NT2/D1 (cell line): Measurements from ENCODE around the gene SMAD2.

Experiments
- DNase-seq: peaks from one replicate; pipeline ENCODE4 v3.0.0-alpha.2; 2011; ENCODE audit warnings: low read depth, low spot score
- H3K27me3 ChIP-seq: 2 replicates; pipeline ENCODE4 v1.6.0; 2011; ENCODE audit warnings: mild to moderate bottlenecking; ENCODE audit not compliant: insufficient read length, insufficient read depth
- H3K36me3 ChIP-seq: 2 replicates; pipeline ENCODE4 v1.6.1; 2011; ENCODE audit warnings: mild to moderate bottlenecking, low read length, mixed read lengths; ENCODE audit not compliant: insufficient read depth, insufficient read length
- H3K4me1 ChIP-seq: 2 replicates; pipeline ENCODE4 v1.5.1; 2011; ENCODE audit not compliant: insufficient read depth, insufficient read length
- H3K4me3 ChIP-seq: 2 replicates; pipeline ENCODE4 v1.5.1; 2011; ENCODE audit warnings: low read depth; ENCODE audit not compliant: insufficient read length
- H3K9ac ChIP-seq: 2 replicates; pipeline ENCODE4 v1.6.0; 2011; ENCODE audit warnings: low read depth; ENCODE audit not compliant: insufficient read length
- H3K9me3 ChIP-seq: 2 replicates; pipeline ENCODE4 v1.5.1; 2011; ENCODE audit warnings: mild to moderate bottlenecking, low read length; ENCODE audit not compliant: insufficient read depth
- SUZ12 ChIP-seq: IDR thresholded peaks from 2 replicates; pipeline ENCODE4 v1.6.1; 2011; ENCODE audit not compliant: insufficient read length, insufficient read depth; ENCODE audit errors: extremely low read depth
- YY1 ChIP-seq: IDR thresholded peaks from 2 replicates; pipeline ENCODE4 v1.6.1; 2011; ENCODE audit not compliant: insufficient read length, insufficient read depth
- ZNF274 ChIP-seq: IDR thresholded peaks from 2 replicates; pipeline ENCODE4 v1.6.1; 2011; ENCODE audit warnings: mild to moderate bottlenecking, low read depth, low read length

SMAD2 gene

GRCh38 chr18:47930199-47930930 lies at the start of gene SMAD2:
Gene SMAD2 (minus strand): TSS chr18:47930659. CDS start chr18:47896756, 33,903 bp downstream.
- TF ChIP-seq YY1 (no peak), SUZ12 (no peak), ZNF274 (no peak)
- Histone ChIP-seq H3K27me3 (no peaks in the 10 kb centered on the region), H3K4me1 (peaks cover 2% of the 10 kb centered on the region)

GRCh38 chr18:47979611-47980200 lies 49.2 kb upstream of the SMAD2 start:
- no peak for DNase-seq
- Histone ChIP-seq H3K9ac (no peak overlapping the region), H3K4me1 (no peaks in the 10 kb centered on the region), H3K36me3 (no peaks in the 10 kb centered on the region), H3K9me3 (peaks cover 8% of the 10 kb centered on the region; the same call in 1 of the 2 replicates), H3K27me3 (no peaks in the 10 kb centered on the region), H3K4me3 (no peak overlapping the region)
- no peak for TF ChIP-seq ZNF274
- no peak for TF ChIP-seq SUZ12
- TF ChIP-seq YY1: no peak

More at GRCh38 chr18:47930199-47930930, at the start of gene SMAD2:
- Histone ChIP-seq H3K9ac (peak within 1 kb of the TSS; percentile 88), H3K4me3 (peak within 1 kb of the TSS; percentile 75), H3K36me3 (no peaks in the 10 kb centered on the region), H3K9me3 (no peaks in the 10 kb centered on the region)
- peak; percentile 44 for DNase-seq

DNA sequence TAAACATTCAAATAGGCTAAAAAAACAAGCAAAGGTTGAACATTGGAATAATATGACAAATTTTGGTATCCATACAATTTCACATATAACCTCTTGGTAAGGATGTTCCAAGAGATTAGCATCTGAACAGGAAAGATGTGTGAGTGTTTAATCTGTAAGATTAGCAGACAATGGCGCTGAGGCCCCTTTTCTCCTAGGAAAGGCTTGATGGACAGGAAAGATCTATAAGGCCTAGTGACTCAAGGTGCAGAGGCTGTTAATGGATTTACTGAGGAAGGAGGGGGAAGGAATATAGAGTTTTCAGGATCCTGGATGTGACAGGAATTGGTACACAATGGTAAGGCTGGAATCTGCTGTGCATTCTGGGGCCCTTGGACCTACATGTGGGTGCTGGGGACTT lies 48.1 kb upstream of the SMAD2 start:
- no peaks in the 10 kb centered on the region for H3K27me3 ChIP-seq
- no peaks in the 10 kb centered on the region for H3K9me3 ChIP-seq
- H3K36me3 ChIP-seq: no peaks in the 10 kb centered on the region
- no peaks in the 10 kb centered on the region for H3K4me1 ChIP-seq
- no peak overlapping the region for H3K9ac ChIP-seq
- DNase-seq: no peak
- no peak overlapping the region for H3K4me3 ChIP-seq
- TF ChIP-seq YY1: no peak
- no peak for TF ChIP-seq SUZ12
- TF ChIP-seq ZNF274: no peak

- TF ChIP-seq YY1 (no peak), SUZ12 (no peak), ZNF274 (no peak)
Measured at GRCh38 chr18:47978141-47978540, 47.7 kb upstream of the SMAD2 start.

GRCh38 chr18:47975701-47976100 lies 45.2 kb upstream of the SMAD2 start:
- no peak overlapping the region for H3K4me3 ChIP-seq
- no peaks in the 10 kb centered on the region for H3K9me3 ChIP-seq
- no peaks in the 10 kb centered on the region for H3K27me3 ChIP-seq
- no peak overlapping the region for H3K9ac ChIP-seq
- no peaks in the 10 kb centered on the region for H3K36me3 ChIP-seq
- no peaks in the 10 kb centered on the region for H3K4me1 ChIP-seq
- no peak for DNase-seq
- no peak for TF ChIP-seq ZNF274
- TF ChIP-seq SUZ12: no peak
- no peak for TF ChIP-seq YY1

More at GRCh38 chr18:47978141-47978540, 47.7 kb upstream of the SMAD2 start:
- Histone ChIP-seq H3K4me3 (no peak overlapping the region), H3K4me1 (no peaks in the 10 kb centered on the region), H3K27me3 (no peaks in the 10 kb centered on the region), H3K36me3 (no peaks in the 10 kb centered on the region), H3K9ac (no peak overlapping the region), H3K9me3 (no peaks in the 10 kb centered on the region)
- DNase-seq: no peak

- Histone ChIP-seq H3K4me3 (no peak overlapping the region), H3K9ac (no peak overlapping the region), H3K36me3 (no peaks in the 10 kb centered on the region), H3K27me3 (no peaks in the 10 kb centered on the region), H3K4me1 (no peaks in the 10 kb centered on the region), H3K9me3 (0 out of 2 replicates have a peak, but pooled peaks cover 3% of the 10 kb centered on the region)
- no peak for DNase-seq
- TF ChIP-seq YY1 (no peak), SUZ12 (no peak), ZNF274 (no peak)
Measured at GRCh38 chr18:47975105-47975504, 44.6 kb upstream of the SMAD2 start.

DNA sequence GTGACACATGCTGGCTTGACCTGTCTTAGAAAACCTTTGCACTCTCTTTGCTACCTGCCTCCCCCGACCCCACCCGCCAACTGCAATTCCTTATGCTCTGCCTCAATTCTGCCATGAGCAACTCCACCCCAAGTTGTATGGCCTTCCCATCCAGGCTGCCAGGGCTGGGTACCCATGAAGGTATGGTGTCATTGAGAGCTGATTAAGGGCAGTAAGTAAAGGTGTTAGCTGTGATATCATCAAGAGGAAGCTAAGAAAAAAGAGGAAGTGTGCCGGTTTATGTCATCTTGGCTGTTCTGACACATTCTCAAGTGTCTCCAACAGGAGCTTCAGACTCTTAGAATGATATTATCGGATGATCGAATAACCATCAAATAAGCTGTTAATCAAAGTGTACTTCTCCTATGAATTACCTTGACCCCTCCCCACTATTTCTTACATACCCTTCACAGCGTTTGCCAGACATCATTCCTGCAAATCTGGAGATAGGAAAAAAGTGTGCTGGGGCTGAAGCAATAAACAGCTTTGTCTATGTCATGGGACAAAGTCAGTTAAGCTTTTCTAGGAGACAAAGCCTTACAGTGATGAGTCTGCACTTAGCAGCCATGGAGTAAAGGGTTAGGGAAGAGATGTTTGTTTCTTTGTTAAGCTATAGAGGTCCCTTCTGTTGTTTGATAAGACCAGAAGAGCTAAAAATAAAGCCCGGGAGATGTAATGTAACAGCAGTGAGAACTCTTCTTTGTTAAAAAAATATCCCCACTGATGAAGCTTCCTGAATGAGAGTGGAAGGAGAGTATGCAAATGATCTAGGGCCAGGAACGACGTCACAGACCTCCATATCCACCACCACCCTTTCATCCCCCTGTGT lies 40.4 kb upstream of the SMAD2 start:
- TF ChIP-seq SUZ12: no peak
- no peak for TF ChIP-seq YY1
- no peaks in the 10 kb centered on the region for H3K27me3 ChIP-seq
- no peak overlapping the region for H3K4me3 ChIP-seq
- no peak for DNase-seq
- no peaks in the 10 kb centered on the region for H3K36me3 ChIP-seq
- no peak overlapping the region for H3K9ac ChIP-seq
- H3K4me1 ChIP-seq: no peaks in the 10 kb centered on the region
- peaks cover 35% of the 10 kb centered on the region for H3K9me3 ChIP-seq
